Endodermal cell (in vitro differentiated cells): Measurements from ENCODE around the gene HPGD. TPM values are rescaled to one million over a fixed set of nuclear protein-coding genes. Genes with fewer than 3 reads are reported as not detected.

ENCODE experiments used
- DNase-seq: peaks from one replicate; pipeline ENCODE4 v3.0.0-alpha.2; 2017
- H3K27ac ChIP-seq: 2 replicates; pipeline ENCODE4 v1.5.1; 2013; ENCODE audit warnings: mild to moderate bottlenecking, low read depth, low read length, moderate library complexity
- H3K27me3 ChIP-seq: 2 replicates; pipeline ENCODE4 v1.6.1; 2013; ENCODE audit warnings: mild to moderate bottlenecking, low read length, moderate library complexity; ENCODE audit not compliant: insufficient read depth, control insufficient read depth, poor library complexity, severe bottlenecking
- H3K36me3 ChIP-seq: 2 replicates; pipeline ENCODE4 v1.7.0; 2013; ENCODE audit warnings: mild to moderate bottlenecking, low read length, moderate library complexity; ENCODE audit not compliant: control insufficient read depth, insufficient read depth
- H3K4me1 ChIP-seq: one replicate; pipeline ENCODE4 v1.7.0; 2013; ENCODE audit warnings: low read length; ENCODE audit not compliant: control insufficient read depth, insufficient read depth
- H3K4me3 ChIP-seq: 2 replicates; pipeline ENCODE4 v1.5.1; 2013; ENCODE audit warnings: mild to moderate bottlenecking, low read length, moderate library complexity
- H3K9ac ChIP-seq: 2 replicates; pipeline ENCODE4 v1.6.1; 2013; ENCODE audit warnings: mild to moderate bottlenecking, low read length, moderate library complexity; ENCODE audit not compliant: poor library complexity, severe bottlenecking; ENCODE audit errors: extremely low read depth
- H3K9me3 ChIP-seq: 2 replicates; pipeline ENCODE4 v1.6.1; 2013; ENCODE audit warnings: mild to moderate bottlenecking, low read length, moderate library complexity; ENCODE audit not compliant: control insufficient read depth
- H3K27ac Mint-ChIP-seq: 2 replicates; pipeline ENCODE4 v1.8.0; 2020; ENCODE audit warnings: mixed read lengths
- H3K27me3 Mint-ChIP-seq: 2 replicates; pipeline ENCODE4 v1.8.0; 2021; ENCODE audit warnings: mild to moderate bottlenecking, mixed read lengths; ENCODE audit not compliant: insufficient read depth
- H3K36me3 Mint-ChIP-seq: 2 replicates; pipeline ENCODE4 v1.8.0; 2020; ENCODE audit warnings: low read depth, mixed read lengths
- H3K4me1 Mint-ChIP-seq: 2 replicates; pipeline ENCODE4 v1.8.0; 2020; ENCODE audit warnings: mixed read lengths
- H3K4me3 Mint-ChIP-seq: 2 replicates; pipeline ENCODE4 v1.8.0; 2020; ENCODE audit warnings: mild to moderate bottlenecking, moderate library complexity, mixed read lengths
- H3K9me3 Mint-ChIP-seq: 2 replicates; pipeline ENCODE4 v1.8.0; 2020; ENCODE audit warnings: mild to moderate bottlenecking, mixed read lengths
- WGBS, 2 experiments: methylation state at CpG; one replicate each; pipeline versions ENCODE4 v1.1.5 to v1.1.7; 2013; ENCODE audit warnings: missing lambda C conversion rate in 2 of 2, mixed read lengths in 1 of 2; ENCODE audit not compliant: insufficient coverage in 1 of 2, insufficient read length in 1 of 2; 5-methylcytosine and 5-hydroxymethylcytosine counted together
- total RNA-seq, 2 donors: library from RNA; stranded (reverse); fragmentation: NEBNext Ultra II Directional in 1 of 2; extraction: Animal tissue kit (Norgen Biotek cat#: 25700) in 1 of 2; gene quantifications; 2 replicates in 1 of 2; 3 replicates in 1 of 2; pipeline ENCODE4 v1.2.1, GENCODE V29; 2021
- TF ChIP-seq, protein P1 (sequence below): fragments of 200-600 bp; sonication (generic); conservative IDR thresholded peaks from 2 replicates; pipeline ENCODE4 v1.5.0; 2021; ENCODE audit warnings: antibody characterized with exemption, mild to moderate bottlenecking

HPGD gene
- total RNA-seq, 2 donors from 2014 or later: 1.2 to 27.7 TPM

DNA sequence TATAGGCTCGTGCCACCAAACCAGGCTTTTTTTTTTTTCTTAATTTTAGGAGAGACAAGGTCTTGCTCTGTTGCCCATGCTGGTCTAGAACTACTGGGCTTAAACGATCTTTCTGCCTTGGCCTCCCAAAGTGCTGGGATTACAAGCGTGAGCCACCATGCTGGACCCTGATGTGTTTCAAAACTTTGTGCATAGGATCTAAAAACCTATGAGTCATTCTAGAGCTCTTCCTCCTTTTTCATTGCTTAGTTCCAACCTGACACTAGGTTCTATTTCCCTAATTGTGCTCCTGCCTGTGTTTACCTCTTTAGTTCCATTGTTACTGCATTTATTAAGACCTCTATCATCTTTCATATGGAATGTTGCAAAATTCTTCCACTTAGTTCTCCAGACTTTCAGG, 57.3 kb downstream of the HPGD start:
- Mint-ChIP-seq H3K36me3 (peaks cover 4% of the 10 kb centered on the region), H3K27ac (no peak overlapping the region), H3K4me1 (peaks cover 16% of the 10 kb centered on the region), H3K9me3 (peaks cover 5% of the 10 kb centered on the region), H3K27me3 (no peaks in the 10 kb centered on the region), H3K4me3 (no peak overlapping the region)
- H3K9me3 ChIP-seq: peaks cover 5% of the 10 kb centered on the region
- TF ChIP-seq, protein P1, sequence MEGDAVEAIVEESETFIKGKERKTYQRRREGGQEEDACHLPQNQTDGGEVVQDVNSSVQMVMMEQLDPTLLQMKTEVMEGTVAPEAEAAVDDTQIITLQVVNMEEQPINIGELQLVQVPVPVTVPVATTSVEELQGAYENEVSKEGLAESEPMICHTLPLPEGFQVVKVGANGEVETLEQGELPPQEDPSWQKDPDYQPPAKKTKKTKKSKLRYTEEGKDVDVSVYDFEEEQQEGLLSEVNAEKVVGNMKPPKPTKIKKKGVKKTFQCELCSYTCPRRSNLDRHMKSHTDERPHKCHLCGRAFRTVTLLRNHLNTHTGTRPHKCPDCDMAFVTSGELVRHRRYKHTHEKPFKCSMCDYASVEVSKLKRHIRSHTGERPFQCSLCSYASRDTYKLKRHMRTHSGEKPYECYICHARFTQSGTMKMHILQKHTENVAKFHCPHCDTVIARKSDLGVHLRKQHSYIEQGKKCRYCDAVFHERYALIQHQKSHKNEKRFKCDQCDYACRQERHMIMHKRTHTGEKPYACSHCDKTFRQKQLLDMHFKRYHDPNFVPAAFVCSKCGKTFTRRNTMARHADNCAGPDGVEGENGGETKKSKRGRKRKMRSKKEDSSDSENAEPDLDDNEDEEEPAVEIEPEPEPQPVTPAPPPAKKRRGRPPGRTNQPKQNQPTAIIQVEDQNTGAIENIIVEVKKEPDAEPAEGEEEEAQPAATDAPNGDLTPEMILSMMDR: no peak
- no peak overlapping the region for H3K4me3 ChIP-seq
- H3K27ac ChIP-seq: no peak overlapping the region
- H3K36me3 ChIP-seq: no peaks in the 10 kb centered on the region
- DNase-seq: no peak
- no peaks in the 10 kb centered on the region for H3K4me1 ChIP-seq
- H3K27me3 ChIP-seq: no peaks in the 10 kb centered on the region
- WGBS, 2 experiments: 80 to 88% methylated on average over 3 of the region's 3 CpGs
- H3K9ac ChIP-seq: no peak overlapping the region

GRCh38 chr4:174461466-174462106, 60.7 kb downstream of the HPGD start:
- Mint-ChIP-seq H3K4me1 (peaks cover 6% of the 10 kb centered on the region), H3K27ac (no peak overlapping the region), H3K27me3 (no peaks in the 10 kb centered on the region), H3K4me3 (no peak overlapping the region), H3K9me3 (peaks cover 5% of the 10 kb centered on the region), H3K36me3 (peaks cover 4% of the 10 kb centered on the region)
- H3K9me3 ChIP-seq: peaks cover 5% of the 10 kb centered on the region
- H3K27ac ChIP-seq: no peak overlapping the region
- H3K4me1 ChIP-seq: no peaks in the 10 kb centered on the region
- H3K9ac ChIP-seq: no peak overlapping the region
- TF ChIP-seq, protein P1: no peak
- H3K27me3 ChIP-seq: no peaks in the 10 kb centered on the region
- WGBS, 2 experiments: 70 to 79% methylated on average over 3 of the region's 3 CpGs
- no peak overlapping the region for H3K4me3 ChIP-seq
- no peaks in the 10 kb centered on the region for H3K36me3 ChIP-seq
- DNase-seq: no peak

GRCh38 chr4:174460684-174461083, 61.6 kb downstream of the HPGD start:
- H3K4me1 ChIP-seq: no peaks in the 10 kb centered on the region
- peaks cover 5% of the 10 kb centered on the region for H3K9me3 Mint-ChIP-seq
- WGBS, 2 experiments: 100% methylated on average over 1 of the region's 1 CpG; no CpG with 5 or more reads in 1 of the 2 experiments

More at GRCh38 chr4:174460684-174461083, 61.6 kb downstream of the HPGD start:
- TF ChIP-seq, protein P1: no peak
- H3K27ac ChIP-seq: no peak overlapping the region
- peaks cover 4% of the 10 kb centered on the region for H3K36me3 Mint-ChIP-seq
- no peaks in the 10 kb centered on the region for H3K27me3 Mint-ChIP-seq
- H3K4me3 Mint-ChIP-seq: no peak overlapping the region
- no peak overlapping the region for H3K4me3 ChIP-seq
- peaks cover 6% of the 10 kb centered on the region for H3K4me1 Mint-ChIP-seq
- no peaks in the 10 kb centered on the region for H3K27me3 ChIP-seq
- no peak overlapping the region for H3K9ac ChIP-seq
- H3K9me3 ChIP-seq: peaks cover 5% of the 10 kb centered on the region
- no peaks in the 10 kb centered on the region for H3K36me3 ChIP-seq
- no peak overlapping the region for H3K27ac Mint-ChIP-seq
- DNase-seq: no peak
